GM12892 (cell line): ENCODE results near the gene SDK2.

Experiments used
- DNase-seq: peaks from one replicate; pipeline ENCODE4 v3.0.0; 2011; ENCODE audit not compliant: insufficient read length
- FAIRE-seq: peaks from 2 replicates; lab custom pipeline; 2011; peaks lifted over from hg19 to GRCh38; lab: Jason Lieb, UNC
- POLR2A ChIP-seq: IDR thresholded peaks from 2 replicates; pipeline ENCODE4 v1.6.1; 2011; ENCODE audit warnings: low read depth, low read length, control low read depth
- POLR2AphosphoS5 ChIP-seq: IDR thresholded peaks from 2 replicates; pipeline ENCODE4 v1.6.1; 2011; ENCODE audit warnings: low read depth, low read length, control low read depth
- TAF1 ChIP-seq: IDR thresholded peaks from 2 replicates; pipeline ENCODE4 v1.6.1; 2011; ENCODE audit warnings: low read depth, mild to moderate bottlenecking, control low read depth, low read length, borderline replicate concordance

The SDK2 gene

DNA sequence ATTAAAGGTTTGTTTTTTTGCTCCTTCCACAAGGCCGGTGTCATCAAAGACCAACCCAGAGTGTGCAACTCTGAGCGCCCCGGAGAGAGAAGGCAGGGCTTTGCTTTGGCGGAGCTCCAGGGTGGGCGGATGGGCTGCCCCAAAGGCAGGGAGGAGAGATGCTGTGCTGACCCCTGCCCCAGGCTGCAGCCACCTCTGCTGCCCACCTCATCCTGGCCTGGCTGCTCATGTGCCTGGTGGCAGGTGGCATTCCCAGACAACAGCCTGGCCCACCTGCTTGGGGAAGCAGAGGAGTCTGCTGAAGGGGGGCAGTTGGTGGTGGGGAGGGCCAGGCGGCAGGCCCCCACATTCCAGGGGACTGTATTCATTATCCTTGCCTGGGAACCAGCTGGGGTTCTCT is 122.1 kb downstream of the SDK2 start:
- no peak for DNase-seq
- TF ChIP-seq POLR2AphosphoS5, result no peak
- TF ChIP-seq POLR2A, result no peak
- no peak for TF ChIP-seq TAF1
- FAIRE-seq, result no peak

DNA sequence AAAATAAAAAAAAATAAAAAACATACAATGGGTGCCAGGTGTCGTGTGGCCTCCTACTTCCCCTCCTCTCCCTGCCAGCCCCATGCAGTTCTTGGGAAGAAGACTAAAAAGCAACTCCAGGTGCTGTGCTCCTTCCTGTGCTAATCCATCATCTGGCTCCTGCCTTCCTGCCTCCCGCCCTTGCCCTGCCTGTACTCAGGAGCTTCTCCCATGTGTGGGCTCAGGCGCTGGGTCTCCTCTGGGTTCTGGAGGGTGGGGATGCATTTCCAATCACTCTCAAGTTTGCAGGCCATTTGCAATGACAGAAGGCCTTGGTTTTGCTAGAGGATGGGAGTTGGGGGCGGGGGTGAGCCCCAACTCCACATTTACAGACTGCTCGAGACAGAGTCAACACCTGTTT is 122.9 kb downstream of the SDK2 start:
- no peak for DNase-seq
- TF ChIP-seq POLR2A, result no peak
- no peak for TF ChIP-seq TAF1
- TF ChIP-seq POLR2AphosphoS5, result no peak
- no peak for FAIRE-seq

DNA sequence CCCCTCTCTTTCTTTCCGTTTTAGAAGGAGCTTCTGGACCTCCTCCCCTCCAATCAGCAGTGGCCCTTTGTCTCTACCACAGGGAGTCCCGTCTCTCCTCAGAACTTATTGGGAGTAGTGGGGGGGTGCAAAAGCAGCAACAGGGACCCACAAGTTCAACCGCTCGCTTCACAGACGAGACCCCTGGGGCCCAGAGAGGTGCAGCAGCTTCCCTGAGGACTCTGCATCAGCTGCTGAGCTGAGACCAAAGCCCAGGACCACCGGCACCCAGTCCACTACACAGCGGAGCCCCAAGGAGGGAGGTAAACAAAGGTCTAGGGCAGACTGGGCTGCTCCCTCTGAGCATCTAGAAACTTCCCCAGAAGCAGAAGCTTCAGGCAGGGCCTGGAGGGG is 123.9 kb downstream of the SDK2 start:
- FAIRE-seq (no peak), DNase-seq (no peak)
- TF ChIP-seq POLR2AphosphoS5 (no peak), POLR2A (no peak), TAF1 (no peak)

DNA sequence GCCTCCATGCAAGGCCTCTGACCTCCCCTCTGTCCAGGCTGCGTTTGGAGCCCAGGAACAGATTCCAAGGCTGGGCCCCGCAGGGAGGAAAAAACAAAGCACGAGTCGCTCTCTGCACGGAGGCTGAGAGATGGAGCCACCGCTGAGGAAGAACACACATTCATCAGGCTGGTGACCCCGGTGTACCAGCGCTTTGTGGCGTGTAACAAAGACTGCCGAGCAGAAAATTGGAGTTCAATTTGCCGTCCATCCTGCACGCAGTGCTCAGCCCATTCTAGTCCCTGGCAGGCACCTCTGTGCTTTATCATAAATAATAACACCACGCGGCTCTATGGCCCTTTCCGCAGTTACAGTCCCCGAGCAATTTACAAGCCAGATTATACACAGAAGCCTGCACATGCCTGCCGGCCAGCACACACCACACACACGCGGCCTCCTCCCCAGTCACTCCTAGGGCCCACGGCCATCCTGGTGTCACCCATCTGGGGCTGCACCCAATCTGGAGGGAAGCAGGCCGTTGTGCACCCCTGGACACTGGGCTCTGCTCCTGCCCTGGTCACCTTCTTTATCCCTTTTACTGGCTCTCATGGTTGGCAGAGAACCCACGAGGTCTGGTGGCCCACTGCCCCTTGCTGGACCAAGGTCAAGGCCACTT is 124.4 kb downstream of the SDK2 start:
- TF ChIP-seq POLR2A, result no peak
- TF ChIP-seq TAF1, result no peak
- no peak for TF ChIP-seq POLR2AphosphoS5
- DNase-seq, result no peak
- no peak for FAIRE-seq

DNA sequence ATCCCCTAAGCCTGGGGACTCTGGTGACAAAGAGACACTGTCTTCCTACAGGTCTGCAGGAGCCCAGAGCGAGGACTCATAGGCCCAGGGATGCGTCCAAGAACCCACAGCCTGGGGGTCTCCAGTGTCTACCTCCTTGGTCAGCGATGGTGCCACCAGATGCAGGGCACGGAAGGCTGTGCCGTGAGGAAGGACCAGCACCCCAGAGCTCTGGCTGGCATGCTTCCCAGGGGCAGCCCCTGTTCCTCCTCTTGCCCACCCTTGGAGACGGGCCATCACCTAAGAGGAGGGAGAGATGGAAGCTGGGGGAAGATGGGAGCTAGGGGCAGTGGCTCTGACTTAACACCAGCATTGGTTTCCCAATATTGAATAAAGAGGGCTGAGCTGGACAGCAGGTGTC is 125.2 kb downstream of the SDK2 start:
- DNase-seq, result no peak
- FAIRE-seq, result no peak
- TF ChIP-seq POLR2AphosphoS5 (no peak), TAF1 (no peak), POLR2A (no peak)

DNA sequence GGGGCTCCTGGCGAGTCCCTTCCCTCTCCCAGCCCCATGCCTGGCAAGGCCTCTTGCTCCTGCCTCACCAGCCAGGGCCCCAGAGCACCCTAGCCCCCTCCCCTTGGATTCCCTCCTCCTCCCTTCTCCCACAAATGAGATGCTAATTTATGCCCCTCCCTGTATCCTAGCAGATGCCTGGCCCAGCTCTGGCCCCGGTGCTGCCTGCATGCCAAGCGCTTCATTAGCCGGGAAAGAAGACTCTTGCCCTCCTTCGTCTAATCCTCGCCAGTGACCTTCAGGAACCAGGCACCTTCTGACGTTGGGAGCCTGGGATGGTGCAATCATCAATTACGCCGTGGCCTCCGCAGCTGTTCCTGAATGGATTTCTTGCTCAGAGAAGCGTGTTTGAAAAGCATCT is 127.8 kb downstream of the SDK2 start:
- DNase-seq, result no peak

DNA sequence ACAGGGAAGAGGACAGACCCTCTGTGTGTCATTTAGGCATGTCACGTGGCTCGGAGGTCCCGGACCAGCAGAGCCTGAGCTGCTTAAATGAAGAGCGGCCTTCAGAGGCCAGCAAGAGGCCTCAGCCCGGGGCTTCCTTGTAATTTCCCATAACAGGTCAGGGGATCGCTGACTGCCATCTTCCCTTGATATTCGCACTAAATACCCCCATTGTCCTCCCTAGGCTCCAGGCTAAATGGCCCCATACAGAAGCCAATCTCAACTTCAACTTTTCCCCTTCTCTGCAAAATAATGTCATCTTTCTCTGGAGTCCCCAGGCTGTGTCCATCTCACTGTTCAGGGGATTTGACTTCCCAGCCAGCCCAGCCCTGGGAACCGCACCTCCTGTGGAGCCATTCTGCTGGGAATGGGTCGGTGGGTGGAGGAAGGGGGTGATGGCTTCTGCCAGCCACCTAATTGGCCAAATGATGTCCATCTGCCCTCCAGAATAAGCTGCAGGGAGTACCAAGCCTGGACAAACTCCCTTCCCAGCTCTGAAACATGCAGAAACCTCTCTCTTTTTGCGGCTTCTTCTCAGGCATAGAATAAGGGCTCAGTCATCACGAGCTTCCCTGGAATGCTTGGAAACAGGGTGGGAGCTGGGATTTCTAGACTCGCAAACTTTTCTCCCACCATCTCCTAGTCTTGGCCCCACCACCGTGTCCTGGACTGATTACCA is 129.9 kb downstream of the SDK2 start:
- TF ChIP-seq POLR2A (no peak), POLR2AphosphoS5 (no peak), TAF1 (no peak)
- FAIRE-seq (no peak), DNase-seq (no peak)

More for the DNA sequence above, 127.8 kb downstream of the SDK2 start:
- TF ChIP-seq POLR2AphosphoS5, result no peak
- no peak for TF ChIP-seq TAF1
- TF ChIP-seq POLR2A, result no peak
- FAIRE-seq, result no peak

DNA sequence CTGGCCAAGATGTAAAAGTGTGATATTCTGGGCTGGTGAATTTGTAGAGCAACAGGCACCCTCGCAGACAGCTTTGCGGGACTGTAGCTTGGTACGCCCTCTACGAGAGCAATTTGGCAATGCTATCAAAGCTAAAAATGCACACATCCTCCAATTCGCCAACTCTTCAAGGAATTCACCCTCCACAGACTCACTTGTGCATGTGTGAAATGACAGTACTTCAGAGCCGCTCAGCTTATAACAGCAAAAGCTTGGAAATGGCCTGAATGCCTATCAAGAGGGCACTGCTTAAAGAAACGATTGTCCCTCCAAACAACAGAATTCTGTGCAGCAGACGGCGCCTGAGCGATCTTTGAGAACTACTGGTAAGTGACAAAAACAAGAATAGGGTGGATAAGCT is 130.8 kb downstream of the SDK2 start:
- TF ChIP-seq TAF1 (no peak), POLR2AphosphoS5 (no peak), POLR2A (no peak)
- FAIRE-seq (no peak), DNase-seq (no peak)

DNA sequence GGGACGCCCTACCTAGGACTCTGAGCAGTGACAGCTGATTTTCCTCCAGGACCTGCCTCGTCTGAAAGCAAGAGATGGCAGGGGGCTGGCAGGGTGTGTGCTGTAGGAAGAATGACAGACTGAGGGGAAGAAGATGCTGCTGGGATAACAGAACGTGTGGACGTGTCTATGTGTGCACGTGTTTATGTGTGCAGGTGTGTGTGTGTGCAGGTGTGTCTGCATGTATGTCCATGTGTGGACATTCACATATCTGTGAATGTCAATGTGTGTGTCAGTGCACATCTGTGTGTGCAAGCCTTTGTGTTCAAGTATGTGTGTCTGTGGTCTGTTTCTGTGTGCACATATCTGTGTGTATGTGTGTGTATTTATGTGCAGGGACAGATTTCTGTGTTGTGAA is 132.5 kb downstream of the SDK2 start:
- TF ChIP-seq TAF1 (no peak), POLR2A (no peak), POLR2AphosphoS5 (no peak)
- FAIRE-seq (no peak), DNase-seq (no peak)

DNA sequence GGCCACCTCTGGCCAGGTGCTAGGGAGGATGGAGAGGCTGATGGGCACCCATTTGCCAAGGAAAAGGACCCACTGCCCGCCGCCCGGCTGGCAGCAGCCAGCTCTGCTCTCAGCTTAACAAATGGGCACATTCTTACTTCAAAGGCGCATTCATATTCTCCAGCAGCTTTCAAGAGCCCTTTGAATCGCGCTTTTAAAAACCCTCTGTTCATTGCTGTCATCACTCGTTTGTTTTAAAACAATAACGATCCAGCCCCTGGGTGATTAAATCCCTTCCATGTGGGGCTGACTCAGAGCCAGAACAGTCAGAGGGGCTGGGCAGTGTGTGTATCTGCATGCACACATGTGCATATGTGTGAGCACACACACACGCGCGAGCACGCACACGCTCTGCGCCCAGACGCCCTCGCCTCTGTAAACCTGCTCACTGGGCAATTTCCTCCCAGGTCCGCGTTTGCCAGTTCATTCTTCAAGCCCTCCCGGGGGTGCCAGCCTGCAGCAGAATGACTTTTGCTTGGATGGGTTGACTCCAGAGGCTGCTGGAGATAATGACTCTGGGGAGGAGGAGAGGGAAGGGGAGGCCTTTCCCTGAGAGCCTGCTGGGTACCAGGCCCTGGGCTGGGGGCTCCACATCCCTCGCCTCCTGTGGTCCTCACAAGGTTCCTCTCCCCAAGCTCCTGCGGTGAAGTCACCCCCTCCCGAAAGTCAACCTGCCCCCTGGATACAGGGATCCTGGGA is 133.1 kb downstream of the SDK2 start:
- DNase-seq (no peak), FAIRE-seq (no peak)
- TF ChIP-seq POLR2AphosphoS5 (no peak), POLR2A (no peak), TAF1 (no peak)

DNA sequence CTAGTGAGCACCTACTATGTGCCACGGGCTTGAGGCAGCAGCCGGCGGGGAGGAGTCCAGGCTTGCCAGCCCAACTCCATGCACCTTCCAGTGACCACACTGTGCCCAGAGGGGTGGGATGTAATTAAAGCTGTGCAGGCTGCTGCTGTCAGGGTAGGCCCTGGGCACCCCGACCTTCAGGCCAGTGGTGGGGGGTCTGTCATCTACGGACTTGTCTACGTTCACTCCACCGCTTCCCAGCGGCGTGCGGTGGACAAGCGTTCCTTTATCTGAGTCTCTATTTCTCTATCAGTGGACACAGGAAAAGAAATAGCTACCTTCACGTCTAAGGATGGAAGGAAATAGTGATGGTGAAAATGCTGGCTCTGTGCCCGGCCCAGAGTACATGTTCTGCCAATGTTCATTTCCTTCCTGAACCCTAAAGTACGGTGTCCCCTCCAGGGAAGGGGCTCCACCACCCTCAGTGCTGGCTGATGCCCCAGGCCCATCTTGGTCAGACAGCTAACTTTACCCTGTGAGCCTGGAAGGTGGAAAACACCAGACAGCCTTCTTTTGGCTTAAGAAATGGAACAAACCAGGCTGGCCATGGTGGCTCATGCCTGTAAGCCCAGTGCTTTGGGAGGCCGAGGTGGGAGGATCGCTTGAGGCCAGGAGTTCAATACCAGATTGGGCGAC is 135.2 kb downstream of the SDK2 start:
- TF ChIP-seq TAF1 (no peak), POLR2AphosphoS5 (no peak), POLR2A (no peak)
- DNase-seq (no peak), FAIRE-seq (no peak)
